ENCODE results near the gene TSPYL4. TPM values are rescaled to one million over a fixed set of nuclear protein-coding genes. Genes with fewer than 3 reads are reported as not detected.

TSPYL4 gene
- total RNA-seq, 1 experiment from 2014 or later = 15.3 TPM

DNA sequence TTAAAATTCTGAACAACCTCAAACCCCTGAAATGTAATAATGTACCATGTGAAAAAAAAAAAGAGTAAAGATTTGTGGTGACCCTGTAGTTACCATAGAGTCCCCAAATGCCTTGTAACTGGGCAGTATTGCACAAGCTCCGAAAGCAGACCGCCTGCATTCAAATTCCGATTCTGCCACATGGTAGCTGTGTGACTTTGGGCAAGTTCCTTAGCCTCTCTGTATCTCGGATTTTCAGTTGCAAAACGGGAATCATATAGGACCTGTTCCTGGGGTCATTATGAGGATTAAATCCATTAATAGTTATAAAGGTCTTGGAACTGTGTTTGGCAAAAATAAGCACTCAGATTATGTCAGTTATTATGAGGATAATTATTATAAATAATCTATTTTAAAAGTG is 43.6 kb downstream of the TSPYL4 start (continued):
- TF ChIP-seq, protein P1, sequence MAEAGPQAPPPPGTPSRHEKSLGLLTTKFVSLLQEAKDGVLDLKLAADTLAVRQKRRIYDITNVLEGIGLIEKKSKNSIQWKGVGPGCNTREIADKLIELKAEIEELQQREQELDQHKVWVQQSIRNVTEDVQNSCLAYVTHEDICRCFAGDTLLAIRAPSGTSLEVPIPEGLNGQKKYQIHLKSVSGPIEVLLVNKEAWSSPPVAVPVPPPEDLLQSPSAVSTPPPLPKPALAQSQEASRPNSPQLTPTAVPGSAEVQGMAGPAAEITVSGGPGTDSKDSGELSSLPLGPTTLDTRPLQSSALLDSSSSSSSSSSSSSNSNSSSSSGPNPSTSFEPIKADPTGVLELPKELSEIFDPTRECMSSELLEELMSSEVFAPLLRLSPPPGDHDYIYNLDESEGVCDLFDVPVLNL (CRISPR knock-in tag; IDR thresholded peaks at IDR 0.05; ENCODE audit: borderline replicate concordance, low read depth) = no peak

DNA sequence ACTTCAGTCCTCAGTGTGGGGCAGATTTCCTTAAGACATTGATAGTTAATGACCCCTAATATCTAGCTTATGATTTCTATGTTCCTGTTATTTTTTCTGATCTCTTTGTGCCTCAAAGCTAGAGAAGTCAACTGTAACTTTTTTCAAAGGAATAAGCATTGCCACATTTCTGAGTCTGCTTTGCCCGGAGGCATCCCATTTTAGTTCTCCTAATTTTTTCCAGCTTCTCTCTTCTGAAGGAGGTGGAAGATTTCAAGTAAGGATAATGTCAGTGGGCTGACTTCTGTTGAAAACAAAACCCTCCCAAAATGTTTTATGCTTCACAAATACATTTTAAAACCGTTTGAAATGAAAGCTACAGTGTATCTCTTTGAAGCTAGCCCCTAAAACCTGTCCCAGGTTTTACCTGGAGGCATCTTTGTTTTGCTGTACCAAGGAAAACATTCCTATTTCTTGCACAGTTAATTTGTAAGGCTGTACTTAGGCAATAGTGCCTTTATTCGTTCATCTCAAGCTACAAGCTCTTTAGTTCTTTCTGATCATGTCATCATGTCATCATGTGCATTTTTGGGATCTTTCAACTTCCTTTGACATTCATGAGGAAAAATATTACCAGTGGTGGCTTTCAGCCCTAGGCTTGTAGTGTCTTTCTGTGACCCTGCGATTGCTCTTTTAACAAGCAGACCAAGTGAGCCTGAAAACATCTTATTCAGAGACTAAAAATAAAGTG is 45.7 kb downstream of the TSPYL4 start:
- no peak for DNase-seq (ENCODE audit: low spot score)
- H3K4me3 Mint-ChIP-seq = no peak overlapping the region
- H3K36me3 Mint-ChIP-seq = no peaks in the 10 kb centered on the region
- no peak overlapping the region for H3K27ac Mint-ChIP-seq
- POLR2A ChIA-PET = no interaction called here
- peaks cover 3% of the 10 kb centered on the region; the same call in 1 of the 2 replicates for H3K4me1 Mint-ChIP-seq
- CTCF ChIA-PET = interaction anchor here (2.5 kb wide), 1 partner anchor 10 kb away, joined by 11 read pairs; no protein-coding TSS in a partner anchor
- H3K27me3 Mint-ChIP-seq (ENCODE audit: low read depth) = no peaks in the 10 kb centered on the region
- no peaks in the 10 kb centered on the region for H3K9me3 Mint-ChIP-seq
- TF ChIP-seq AR (CRISPR knock-in tag; IDR thresholded peaks at IDR 0.05) (no peak), ZNF138 (CRISPR knock-in tag; conservative IDR thresholded peaks at IDR 0.05) (no peak), AFF4 (CRISPR knock-in tag; IDR thresholded peaks at IDR 0.05; ENCODE audit: borderline replicate concordance) (no peak), CREB1 (CRISPR knock-in tag; IDR thresholded peaks at IDR 0.05) (no peak), ZNF121 (CRISPR knock-in tag; IDR thresholded peaks at IDR 0.05) (no peak), ZNF671 (CRISPR knock-in tag; IDR thresholded peaks at IDR 0.05) (no peak), E2F5 (CRISPR knock-in tag; IDR thresholded peaks at IDR 0.05) (no peak), MYBL2 (CRISPR knock-in tag; IDR thresholded peaks at IDR 0.05) (no peak), ZNF425 (CRISPR knock-in tag; conservative IDR thresholded peaks at IDR 0.05) (no peak), TEAD1 (CRISPR knock-in tag; IDR thresholded peaks at IDR 0.05) (no peak)
- ATAC-seq = no peak
